HCEC 1CT (cell line): ENCODE results near the gene SHE.
A peak's percentile ranks its signal among the peaks of the same experiment; 100 is the strongest.

Experiments used
- DNase-seq: peaks from one replicate; pipeline ENCODE4 v3.0.0-alpha.2; 2017

SHE gene

DNA sequence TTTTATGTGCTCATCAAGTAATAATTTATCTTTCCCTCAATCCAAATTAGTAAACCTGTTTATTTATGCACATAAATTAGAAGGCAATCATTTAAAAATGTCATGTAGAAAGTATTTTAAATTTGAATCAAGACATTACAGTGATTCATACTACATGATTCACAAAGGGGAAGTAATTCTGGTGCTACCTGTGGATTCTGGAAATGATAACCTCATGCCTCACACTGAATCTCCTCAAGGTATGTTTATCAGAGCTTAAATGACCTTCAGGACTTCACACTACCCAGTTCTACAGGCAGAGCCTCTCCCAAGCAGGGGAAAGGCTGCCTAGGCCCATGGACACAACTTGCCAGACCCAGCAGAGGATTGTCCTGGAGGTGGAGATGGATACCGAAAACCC is 25.4 kb downstream of the SHE start:
- DNase-seq = no peak

DNA sequence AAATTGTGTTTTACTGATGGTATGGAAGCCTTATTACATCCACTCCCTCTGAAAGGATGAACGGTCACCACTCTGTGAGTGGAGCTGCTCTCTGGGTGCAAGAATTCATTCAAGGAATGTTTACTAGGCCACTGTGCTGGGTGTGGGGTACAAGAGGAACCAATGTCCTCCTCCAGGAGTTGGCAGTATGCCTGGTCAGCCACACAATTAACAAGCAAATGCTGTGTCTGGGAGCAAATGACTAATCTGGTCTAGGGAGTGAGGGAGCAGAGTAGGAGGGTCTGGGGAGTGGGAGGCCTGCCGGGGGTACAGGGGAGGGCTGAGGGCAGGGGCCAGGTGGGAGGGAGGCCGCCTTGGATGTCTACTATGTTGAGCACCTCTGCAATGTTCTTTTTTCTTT is 27.4 kb downstream of the SHE start:
- peak; percentile 29 for DNase-seq

DNA sequence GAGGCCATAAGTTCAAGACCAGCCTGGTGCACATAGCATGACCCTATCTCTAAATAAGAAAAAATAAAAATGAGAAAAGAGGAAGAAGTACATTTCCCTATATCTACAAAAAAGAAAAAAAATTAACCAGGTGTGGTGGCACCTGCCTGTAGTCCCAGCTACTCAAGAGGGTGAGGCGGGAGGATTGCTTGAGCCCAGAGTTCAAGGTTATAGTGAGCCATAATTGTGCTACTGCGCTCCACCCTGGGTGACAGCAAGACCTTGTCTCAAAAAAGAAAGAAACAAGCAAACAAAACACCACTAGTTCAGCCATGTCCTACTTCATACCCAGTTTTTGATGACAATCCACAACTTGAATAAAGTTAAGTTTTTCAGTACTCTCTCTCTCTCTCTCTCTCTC is 30.9 kb downstream of the SHE start:
- DNase-seq = no peak

DNA sequence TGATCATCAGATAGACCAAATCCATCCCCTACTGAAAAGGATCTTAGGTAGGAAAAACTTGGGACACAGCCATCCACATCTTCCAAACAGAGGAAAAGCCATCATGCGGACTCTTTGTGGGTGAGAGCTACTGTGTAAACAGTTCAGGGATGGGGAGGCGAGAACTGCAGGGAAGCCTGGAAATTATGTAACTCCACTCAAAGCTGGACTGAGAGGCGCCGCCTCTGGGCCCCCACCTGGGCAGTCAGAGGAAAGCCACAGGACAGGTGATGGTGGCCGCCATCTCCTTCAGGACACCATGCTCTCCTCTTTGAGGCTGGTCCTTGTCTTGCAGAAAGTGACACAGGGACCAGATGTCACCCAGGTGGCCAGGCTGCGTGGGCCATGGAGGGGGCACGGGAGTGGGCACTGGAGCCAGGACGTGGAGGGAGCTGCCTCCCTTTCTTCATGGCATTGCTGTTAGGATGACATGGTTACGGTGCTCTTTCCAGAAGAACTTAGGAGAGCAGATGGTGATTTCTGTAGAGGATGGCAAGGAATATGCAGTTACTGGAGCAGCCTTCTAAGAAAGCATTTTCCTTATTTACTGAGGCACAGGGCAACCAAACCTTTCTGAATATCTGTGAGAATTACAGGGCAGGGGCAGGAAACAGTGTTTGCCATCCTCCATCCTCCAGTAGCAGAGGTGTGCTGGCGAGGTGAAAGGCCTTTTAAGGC is 32.2 kb downstream of the SHE start:
- DNase-seq = no peak

DNA sequence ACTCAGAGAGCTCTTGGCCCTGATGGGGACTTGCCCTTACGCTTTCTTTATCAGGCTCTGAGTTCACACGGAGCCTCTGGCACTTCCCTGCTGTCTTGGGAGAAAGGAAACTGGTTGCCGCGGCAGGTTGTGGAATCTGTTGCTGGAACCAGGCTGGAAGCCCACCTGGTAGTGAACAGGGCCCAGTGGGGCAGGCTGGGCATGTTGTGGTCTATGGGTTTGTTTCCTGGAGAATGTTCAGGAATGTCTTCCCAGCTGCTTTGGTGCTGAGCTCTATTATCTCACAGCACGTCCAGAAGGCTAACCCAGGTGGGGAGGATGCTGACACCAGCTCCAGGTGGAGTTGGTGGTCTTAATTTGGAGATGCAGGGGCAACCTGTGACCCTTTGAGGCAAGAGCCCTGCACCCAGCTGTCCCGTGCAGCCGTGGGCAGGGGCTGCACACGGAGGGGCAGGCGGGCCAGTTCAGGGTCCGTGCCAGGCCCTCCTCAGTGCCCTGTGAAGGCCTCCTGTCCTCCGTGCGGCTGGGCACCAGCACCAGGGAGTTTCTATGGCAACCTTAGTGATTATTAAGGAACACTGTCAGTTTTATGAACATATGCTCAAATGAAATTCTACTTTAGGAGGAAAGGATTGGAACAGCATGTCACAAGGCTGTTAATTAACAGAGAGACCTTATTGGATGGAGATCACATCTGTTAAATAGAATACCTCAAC is 33.5 kb downstream of the SHE start:
- DNase-seq = no peak

DNA sequence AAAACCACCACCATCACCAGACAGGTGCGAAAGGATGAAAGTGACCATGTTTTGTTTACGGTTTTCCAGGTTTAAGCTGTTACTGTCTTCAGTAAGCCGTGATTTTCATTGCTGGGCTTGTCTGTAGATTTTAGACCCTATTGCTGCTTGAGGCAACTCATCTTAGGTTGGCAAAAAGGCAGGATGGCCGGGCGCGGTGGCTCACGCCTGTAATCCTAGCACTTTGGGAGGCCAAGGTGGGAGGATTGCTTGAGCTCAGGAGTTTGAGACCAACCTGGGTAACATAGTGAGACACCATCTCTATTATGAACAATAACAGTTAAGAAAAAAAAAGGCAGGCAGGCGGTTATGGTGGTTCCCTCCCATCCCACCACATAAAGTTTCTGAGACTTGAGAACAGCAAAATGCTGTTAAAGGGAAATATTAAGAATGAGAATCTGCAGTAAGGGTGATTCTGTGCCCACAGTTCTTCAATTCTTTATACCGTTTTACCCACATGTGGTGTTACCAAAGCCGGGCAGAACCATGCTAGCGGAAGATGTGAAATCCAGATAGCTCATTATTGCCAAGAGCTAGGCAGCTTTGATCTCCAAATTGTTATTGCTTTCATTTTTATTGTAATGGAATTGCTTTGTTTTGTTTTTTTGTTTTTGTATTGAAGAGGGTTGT is 34.6 kb downstream of the SHE start:
- no peak for DNase-seq

DNA sequence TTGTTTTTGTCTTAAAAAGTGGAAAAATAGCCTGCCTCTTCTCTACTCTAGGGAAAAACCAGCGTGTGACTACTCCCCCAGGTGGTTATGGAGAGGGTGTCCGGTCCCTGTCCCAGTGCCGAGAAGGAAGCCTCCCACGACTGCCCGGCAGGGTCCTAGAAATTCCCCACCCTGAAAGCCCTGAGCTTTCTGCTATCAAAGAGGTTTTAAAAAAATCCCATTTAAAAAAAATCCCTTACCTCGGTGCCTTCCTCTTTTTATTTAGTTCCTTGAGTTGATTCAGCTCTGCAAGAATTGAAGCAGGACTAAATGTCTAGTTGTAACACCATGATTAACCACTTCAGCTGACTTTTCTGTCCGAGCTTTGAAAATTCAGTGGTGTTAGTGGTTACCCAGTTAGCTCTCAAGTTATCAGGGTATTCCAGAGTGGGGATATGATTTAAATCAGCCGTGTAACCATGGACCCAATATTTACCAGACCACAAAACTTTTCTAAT is 35.2 kb downstream of the SHE start:
- DNase-seq = no peak

DNA sequence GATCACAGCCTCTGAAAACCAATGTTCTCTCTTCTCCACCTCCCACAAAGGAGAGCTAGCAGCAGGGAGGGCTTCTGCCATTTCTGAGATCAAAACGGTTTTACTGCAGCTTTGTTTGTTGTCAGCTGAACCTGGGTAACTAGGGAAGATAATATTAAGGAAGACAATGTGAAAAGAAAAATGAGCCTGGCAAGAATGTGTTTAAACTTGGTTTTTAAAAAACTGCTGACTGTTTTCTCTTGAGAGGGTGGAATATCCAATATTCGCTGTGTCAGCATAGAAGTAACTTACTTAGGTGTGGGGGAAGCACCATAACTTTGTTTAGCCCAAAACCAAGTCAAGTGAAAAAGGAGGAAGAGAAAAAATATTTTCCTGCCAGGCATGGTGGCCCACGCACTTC is 36.0 kb downstream of the SHE start:
- DNase-seq = no peak

DNA sequence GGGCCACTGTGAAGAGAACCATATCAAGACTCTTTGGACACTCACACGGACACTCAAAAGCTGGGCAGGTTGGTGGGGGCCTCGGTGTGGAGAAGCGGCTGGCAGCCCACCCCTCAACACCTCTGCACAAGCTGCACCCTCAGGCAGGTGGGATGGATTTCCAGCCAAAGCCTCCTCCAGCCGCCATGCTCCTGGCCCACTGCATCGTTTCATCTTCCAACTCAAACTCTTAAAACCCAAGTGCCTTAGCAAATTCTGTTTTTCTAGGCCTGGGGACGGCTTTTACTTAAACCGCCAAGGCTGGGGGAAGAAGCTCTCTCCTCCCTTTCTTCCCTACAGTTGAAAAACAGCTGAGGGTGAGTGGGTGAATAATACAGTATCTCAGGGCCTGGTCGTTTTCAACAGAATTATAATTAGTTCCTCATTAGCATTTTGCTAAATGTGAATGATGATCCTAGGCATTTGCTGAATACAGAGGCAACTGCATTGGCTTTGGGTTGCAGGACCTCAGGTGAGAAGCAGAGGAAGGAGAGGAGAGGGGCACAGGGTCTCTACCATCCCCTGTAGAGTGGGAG is 36.5 kb downstream of the SHE start:
- DNase-seq = no peak

DNA sequence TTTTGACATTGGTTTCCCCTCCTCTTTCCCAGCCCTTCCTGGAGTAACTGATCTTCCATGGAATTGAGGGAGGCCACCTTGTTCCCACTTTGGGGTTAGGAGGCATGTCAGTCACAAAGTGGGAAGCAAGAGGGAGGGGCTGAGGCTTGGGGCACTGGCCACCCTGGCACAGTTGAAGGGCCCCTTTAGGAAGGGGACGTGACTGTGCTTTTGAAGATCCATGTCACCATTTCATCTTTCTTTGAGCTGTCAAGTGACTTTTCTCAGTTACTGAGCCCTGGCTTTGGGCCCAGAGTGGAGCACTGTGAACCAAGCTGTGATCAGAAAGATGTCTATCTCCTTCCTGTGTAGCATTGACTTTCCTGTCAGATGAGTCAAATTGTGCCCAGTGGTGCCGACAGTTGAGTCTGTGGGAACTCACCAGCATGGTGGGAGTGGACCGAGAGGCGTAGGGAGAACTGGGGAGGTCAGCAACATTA is 38.7 kb downstream of the SHE start:
- DNase-seq = no peak

DNA sequence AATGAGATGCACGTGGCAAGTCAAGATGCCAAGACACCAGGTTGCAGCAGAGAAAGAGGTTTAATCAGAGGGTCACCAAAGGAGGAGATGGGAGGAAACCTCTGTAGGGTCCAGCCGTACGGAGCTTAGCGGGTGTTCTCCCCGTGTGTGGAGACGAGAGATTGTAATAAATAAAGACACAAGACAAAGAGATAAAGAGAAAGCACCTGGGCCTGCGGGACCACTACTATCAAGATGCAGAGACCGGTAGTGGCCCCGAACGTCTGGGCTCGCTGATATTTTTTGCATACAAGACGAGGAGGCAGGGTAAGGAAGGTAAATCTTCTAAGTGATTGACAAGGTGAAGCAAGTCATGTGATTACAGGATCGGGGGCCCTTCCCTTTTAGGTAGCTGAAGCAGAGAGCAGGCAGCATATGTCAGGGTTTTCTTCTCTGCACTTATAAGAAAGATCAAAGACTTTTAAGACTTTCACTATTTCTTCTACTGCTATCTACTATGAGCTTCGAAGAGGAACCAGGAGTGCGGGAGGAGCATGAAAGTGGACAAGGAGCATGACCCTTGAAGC is 41.4 kb downstream of the SHE start:
- no peak for DNase-seq

DNA sequence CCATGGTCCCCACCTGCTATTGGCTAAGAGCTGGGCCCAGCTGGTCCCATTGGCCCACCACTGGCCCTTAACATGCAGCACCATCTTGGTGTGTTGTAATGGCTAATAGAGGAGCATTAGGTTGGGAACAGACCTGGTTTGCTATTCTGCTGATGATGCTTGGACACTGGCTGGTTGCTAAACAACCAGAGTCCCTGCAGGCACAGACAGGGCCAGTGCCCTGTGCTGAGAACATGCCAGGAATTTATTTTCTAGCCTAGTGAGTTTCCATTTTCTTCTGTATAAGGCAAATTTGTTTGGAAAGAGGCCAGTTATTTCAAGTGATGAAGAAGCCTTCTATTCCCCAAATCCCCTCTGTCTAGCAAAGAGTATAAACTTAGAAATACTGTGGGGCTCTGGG is 43.1 kb downstream of the SHE start:
- DNase-seq = no peak

DNA sequence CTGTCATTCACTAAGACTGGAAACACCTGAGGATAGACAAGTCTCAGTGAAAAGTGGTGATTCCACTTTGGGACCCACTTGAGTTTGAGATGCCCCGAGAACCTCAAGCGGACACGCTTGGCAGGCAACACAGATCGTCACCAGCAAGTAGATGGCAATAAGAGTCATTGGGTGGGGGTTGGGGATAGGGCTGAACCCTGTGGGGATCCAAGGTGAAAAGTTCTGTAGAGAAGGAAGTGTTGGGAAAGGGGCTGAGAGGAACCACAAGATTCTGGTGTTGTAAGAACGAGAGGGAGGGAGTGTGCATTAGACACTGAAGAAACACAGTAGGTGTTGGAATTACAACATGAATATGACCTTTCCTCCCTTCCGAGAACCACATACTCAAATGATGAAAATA is 45.6 kb downstream of the SHE start:
- DNase-seq = no peak

DNA sequence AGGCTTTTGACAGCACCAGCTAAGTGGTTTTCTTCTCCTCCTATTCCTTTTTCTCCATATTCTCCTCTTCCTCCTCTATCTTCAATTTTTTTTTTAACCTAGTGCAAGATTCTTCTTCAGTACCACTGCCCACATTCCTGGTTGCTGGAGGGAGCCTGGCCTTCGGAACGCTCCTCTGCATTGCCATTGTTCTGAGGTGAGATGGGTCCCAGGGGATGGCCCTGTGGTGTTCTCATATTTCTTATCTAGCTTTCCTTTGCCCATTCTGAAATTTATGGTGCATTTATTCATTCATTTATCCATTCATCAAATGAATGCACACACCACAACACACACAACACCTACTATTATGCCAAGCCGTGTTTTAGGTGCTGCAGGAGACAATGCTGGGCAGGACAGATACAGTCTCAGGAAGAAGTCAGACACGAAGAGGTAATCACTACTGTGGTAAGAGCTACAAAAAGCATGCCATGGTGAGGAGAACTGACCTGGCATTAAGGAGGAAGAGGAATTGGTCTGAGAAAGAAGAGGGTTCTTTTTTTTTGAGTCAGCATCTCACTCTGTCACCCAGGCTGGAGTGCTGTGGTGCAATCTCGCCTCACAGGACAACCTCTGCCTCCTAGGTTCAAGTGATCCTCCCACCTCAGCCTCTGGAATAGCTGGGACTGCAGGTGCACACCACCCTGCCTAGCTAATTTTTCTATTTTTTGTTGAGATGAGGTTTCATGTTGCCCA is 47.7 kb downstream of the SHE start:
- DNase-seq = no peak

DNA sequence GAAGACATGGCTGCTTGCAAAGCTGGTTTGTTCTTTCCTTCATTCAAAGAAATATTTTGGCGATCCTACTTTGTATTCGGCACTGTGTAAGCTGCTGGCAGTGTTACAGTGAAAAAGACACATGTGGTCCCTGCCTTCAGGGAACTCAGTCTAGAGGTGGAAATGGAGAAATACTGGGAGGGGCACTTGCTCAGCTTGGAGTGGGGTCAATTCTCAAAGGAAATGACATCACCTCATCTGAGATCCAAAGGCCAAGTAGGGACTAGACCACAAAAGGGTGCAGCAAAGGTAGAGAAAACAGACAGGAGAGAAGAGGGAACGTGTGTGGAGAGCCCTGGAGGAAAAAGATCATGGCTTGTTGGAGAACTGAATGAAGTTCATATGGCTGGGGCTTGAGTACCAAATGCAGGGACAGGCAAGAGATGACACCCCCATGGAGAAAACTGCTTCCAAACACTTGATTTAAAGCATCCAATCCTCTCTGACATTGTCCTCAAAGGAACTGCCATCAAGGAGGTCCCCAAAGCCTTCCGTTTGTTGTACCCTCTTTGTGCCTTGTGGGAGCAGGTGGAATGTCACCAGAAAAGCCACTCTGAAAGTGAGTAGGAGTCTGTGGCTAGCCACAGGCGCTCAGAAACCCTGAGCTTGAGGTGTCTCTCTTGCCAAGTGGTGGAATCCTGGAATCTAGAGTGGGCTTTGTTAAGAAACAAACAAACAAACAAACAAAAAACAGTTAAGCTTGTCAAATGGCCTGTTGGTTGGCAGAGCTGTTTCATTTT is 48.4 kb downstream of the SHE start:
- DNase-seq = peak; percentile 20

DNA sequence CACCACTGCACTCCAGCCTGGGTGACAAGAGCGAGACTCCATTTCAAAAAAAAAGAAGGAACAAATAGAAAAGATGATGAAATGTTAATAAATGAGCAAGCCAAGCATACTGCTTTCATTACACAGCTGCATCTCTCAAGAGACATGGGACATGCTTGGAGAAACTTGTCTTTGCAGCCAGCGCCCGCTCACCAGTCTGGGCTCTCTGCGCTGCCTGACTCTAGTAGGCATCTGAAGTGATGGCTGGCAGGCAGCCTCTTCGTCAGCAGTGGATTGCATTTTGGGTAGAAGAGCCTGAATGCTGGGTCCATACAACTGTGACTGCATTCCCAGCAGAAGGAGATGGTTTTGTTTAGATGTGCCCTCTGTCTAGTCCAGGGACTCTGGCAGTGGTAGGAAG is 49.1 kb downstream of the SHE start:
- DNase-seq = no peak

DNA sequence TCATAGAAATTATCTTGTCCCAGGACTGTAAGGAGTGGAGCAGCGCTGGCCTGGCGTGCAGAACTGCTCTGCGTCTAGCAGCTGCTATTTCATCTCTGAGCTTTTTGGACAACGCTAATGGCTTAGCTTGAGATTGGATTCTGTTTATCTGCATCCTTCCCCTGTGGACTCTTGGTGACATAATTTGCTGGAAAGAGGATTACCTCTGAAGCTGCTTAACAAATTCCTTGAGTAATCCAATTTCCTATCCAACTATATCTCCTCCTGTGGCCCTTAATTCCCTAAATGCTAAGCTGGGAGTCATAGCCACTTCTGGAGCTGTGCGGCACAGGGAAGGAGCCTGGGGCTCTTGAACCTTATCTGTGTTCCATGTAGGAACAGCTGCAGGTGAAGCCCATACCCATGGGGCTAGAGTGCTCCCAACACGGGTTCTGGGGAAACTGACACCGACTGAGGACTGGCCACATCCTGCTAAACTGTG is 53.8 kb downstream of the SHE start:
- DNase-seq = no peak

DNA sequence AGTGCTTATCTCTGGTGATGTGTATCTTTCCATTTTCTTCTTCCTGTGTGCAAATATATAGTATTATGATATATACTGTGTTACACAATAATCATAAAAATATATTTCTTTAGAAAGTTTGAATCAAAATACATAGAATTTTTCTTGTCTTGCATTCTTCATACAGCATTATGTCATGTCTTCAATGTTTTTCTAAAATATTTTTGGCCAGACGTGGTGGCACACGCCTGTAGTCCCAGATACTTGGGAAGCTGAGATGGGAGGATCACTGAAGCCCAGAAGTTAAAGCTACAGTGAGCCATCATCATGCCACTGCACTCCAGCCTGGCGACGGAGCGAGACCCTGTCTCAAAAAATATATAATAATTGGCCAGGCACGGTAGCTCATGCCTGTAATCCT is 55.4 kb downstream of the SHE start:
- no peak for DNase-seq

DNA sequence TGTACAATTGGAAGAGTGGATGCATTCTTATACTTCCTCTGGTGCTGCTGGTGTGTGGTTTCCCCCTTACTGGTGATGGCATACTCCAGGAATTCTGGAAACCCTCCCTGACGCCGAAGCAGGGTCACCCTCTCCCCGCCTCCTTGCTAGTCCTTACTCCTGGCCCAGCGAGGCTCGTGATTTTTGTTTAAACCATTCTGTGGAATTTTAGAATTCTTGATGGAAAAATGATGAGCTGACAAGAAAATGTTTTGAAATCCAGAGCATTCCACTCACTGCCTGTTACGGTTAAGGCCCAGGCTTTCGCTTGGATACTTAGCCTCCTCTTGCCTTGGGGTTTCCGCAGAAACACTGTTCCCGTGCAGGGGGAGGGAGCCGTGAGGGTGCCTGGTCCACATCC is 55.9 kb downstream of the SHE start:
- peak; percentile 84 for DNase-seq

DNA sequence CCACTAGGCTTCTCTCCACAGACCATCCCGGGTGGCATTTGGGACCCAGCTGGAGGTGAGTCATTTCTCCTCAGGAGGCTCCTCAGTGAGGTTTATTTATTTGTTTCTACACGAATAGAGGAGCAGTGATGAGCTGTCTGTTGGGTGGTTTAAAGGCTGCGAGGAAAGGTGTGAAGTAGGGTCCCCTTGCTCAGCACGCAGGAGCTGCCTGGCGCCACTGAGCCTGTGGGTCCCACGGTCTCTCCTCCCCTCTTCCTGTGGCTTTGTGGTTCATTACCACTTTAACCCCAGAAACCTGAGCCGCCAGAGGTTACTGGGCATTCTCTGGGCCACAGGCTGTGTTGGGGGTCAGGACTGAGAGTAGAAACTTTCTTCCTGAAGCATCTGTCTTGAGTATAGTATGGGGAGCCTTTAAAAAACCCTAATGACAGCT is 57.2 kb downstream of the SHE start:
- DNase-seq = peak; percentile 83

DNA sequence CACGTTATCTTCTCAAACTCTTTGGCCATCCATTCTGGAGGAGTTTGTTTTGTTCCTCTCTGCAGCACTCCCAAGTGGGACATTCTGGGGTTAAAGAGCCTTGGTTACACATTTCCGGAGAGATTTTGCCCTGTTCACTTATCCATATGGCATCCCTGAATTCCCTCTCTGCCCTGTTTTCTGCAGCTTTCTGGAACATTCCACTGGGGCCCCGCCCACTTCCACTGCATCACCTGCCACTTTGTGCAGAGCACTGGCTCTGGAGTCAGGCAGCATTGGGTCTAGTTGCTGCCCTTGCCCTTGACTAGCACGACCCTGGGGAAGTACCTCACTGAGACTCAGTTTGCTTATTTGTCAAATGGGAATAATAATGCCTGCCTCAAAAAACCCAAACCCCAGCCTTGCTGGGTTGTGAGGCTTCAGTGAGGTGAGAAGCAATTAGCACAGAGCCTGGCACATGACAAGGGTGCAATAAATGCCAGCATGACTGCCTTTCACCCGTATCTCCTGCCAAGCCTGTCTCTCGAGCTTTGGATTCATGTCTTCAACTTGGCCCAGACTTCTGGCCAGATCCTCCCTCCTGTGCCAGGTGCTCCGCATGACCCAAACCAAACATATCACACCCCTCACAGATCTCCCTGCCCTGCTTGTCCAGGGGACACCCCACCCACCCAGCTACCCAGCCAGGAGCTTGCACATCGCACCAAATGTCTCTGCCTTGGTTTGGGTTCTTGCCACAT is 58.8 kb downstream of the SHE start:
- DNase-seq = no peak
